B cell (primary cell): Measurements from ENCODE around the gene STAC. TPM values are rescaled to one million over a fixed set of nuclear protein-coding genes. Genes with fewer than 3 reads are reported as not detected.

Source experiments
- ATAC-seq: fragments of 200-7000 bp; cut with Tn5 transposase; one replicate; pipeline ENCODE4 v1.10.0; 2021; ENCODE audit warnings: low read depth, mild to moderate bottlenecking, moderate number of reproducible peaks, moderate library complexity
- CTCF ChIA-PET: fragments of 350-600 bp; sonication (Branson Sonifier 250); formaldehyde crosslinking; loops from one replicate; lab custom pipeline; 2021; ENCODE audit warnings: antibody characterized with exemption, inconsistent platforms; lab: Charles Lee
- POLR2A ChIA-PET: fragments of 350-600 bp; sonication (Branson Sonifier 250); formaldehyde crosslinking; loops from one replicate; lab custom pipeline; 2021; ENCODE audit warnings: antibody characterized with exemption; lab: Charles Lee
- DNase-seq: peaks from one replicate; pipeline ENCODE4 v3.0.0; 2013
- H2AFZ ChIP-seq: 2 replicates; pipeline ENCODE4 v1.6.1; 2012; ENCODE audit warnings: mild to moderate bottlenecking, low read depth, low read length; ENCODE audit not compliant: insufficient read depth, poor library complexity, severe bottlenecking
- H3K27ac ChIP-seq, 2 donors: 1 replicate in 1 of 2; 2 replicates in 1 of 2; pipeline ENCODE4 v1.5.1; 2012 to 2013; ENCODE audit warnings: low read length in 2 of 2, mild to moderate bottlenecking in 2 of 2, moderate library complexity in 1 of 2
- H3K27me3 ChIP-seq, 4 experiments: fragments of 200-600 bp in 1 of 4; sonication (generic) in 1 of 4; replicated peaks in 1 of 4; 1 replicate in 2 of 4; 2 replicates in 2 of 4; pipeline versions ENCODE4 v1.6.1 to v1.7.0; 2013 to 2016; ENCODE audit warnings: low read length in 3 of 4, mild to moderate bottlenecking in 2 of 4, mixed read lengths in 1 of 4, moderate library complexity in 1 of 4; ENCODE audit not compliant: insufficient read depth in 4 of 4, control insufficient read depth in 3 of 4; ENCODE audit errors: control extremely low read depth in 1 of 4
- H3K36me3 ChIP-seq, 2 experiments: replicated peaks in 1 of 2; 1 replicate in 1 of 2; 2 replicates in 1 of 2; pipeline versions ENCODE4 v1.6.1 to v1.7.1; 2013; ENCODE audit warnings: low read length in 1 of 2; ENCODE audit not compliant: insufficient read depth in 2 of 2, control insufficient read depth in 1 of 2; ENCODE audit errors: control extremely low read depth in 1 of 2, extremely low read depth in 1 of 2
- H3K4me1 ChIP-seq, 2 donors: fragments of 200-600 bp in 1 of 2; sonication (generic) in 1 of 2; 1 replicate in 1 of 2; 2 replicates in 1 of 2; pipeline versions ENCODE4 v1.5.1 to v1.6.1; 2013 to 2017; ENCODE audit warnings: low read length in 2 of 2; ENCODE audit not compliant: control insufficient read depth in 2 of 2, insufficient read depth in 2 of 2
- H3K4me2 ChIP-seq: replicated peaks from 2 replicates; pipeline ENCODE3; 2012; ENCODE audit warnings: mild to moderate bottlenecking, low read depth, low read length; ENCODE audit not compliant: poor library complexity, severe bottlenecking
- H3K4me3 ChIP-seq, 5 experiments: fragments of 200-600 bp in 1 of 5; sonication (generic) in 1 of 5; 1 replicate in 3 of 5; 2 replicates in 2 of 5; pipeline versions ENCODE4 v1.5.1 to v1.7.0; 2011 to 2016; ENCODE audit warnings: low read length in 4 of 5, mild to moderate bottlenecking in 4 of 5, low read depth in 2 of 5, control low read depth in 1 of 5, moderate library complexity in 1 of 5; ENCODE audit not compliant: insufficient read depth in 1 of 5; ENCODE audit errors: control extremely low read depth in 1 of 5, extremely low read depth in 1 of 5
- H3K79me2 ChIP-seq: fragments of 200-600 bp; sonication (generic); one replicate; pipeline ENCODE4 v1.6.0; 2016; ENCODE audit warnings: low read length; ENCODE audit not compliant: control insufficient read depth, insufficient read depth
- H3K9ac ChIP-seq: fragments of 200-600 bp; sonication (generic); 2 replicates; pipeline ENCODE4 v1.6.1; 2017; ENCODE audit warnings: mild to moderate bottlenecking, low read length, moderate library complexity
- H3K9me3 ChIP-seq, 3 donors: one replicate each; pipeline versions ENCODE4 v1.6.1 to v1.7.1; 2013; ENCODE audit warnings: low read length in 2 of 3; ENCODE audit not compliant: control insufficient read depth in 2 of 3, insufficient read depth in 1 of 3; ENCODE audit errors: control extremely low read depth in 1 of 3
- H4K20me1 ChIP-seq: 2 replicates; pipeline ENCODE4 v1.6.0; 2012; ENCODE audit warnings: mild to moderate bottlenecking, low read length; ENCODE audit not compliant: insufficient read depth, control insufficient read depth, poor library complexity, severe bottlenecking
- H3K27ac Mint-ChIP-seq: one replicate; pipeline ENCODE4 v1.8.0; 2021; ENCODE audit warnings: mixed read lengths
- H3K27me3 Mint-ChIP-seq: one replicate; pipeline ENCODE4 v1.8.0; 2021; ENCODE audit warnings: mixed read lengths
- H3K4me1 Mint-ChIP-seq: one replicate; pipeline ENCODE4 v1.8.0; 2021; ENCODE audit warnings: mixed read lengths
- H3K4me3 Mint-ChIP-seq: one replicate; pipeline ENCODE4 v1.8.0; 2021; ENCODE audit warnings: mixed read lengths
- H3K9me3 Mint-ChIP-seq: one replicate; pipeline ENCODE4 v1.8.0; 2022; ENCODE audit warnings: mixed read lengths; ENCODE audit not compliant: insufficient read depth
- CTCF ChIP-seq: fragments of 200-600 bp; IDR thresholded peaks from one replicate; pipeline ENCODE4 v1.8.0; 2022; ENCODE audit warnings: antibody characterized with exemption, mild to moderate bottlenecking
- EZH2 ChIP-seq: IDR thresholded peaks from 2 replicates; pipeline ENCODE4 v1.6.1; 2012; ENCODE audit warnings: borderline replicate concordance, low read depth, mild to moderate bottlenecking, moderate library complexity, low read length; ENCODE audit not compliant: insufficient read depth, poor library complexity, severe bottlenecking
- WGBS: methylation state at CpG from one replicate; pipeline ENCODE4 v1.1.5; 2013; ENCODE audit warnings: missing lambda C conversion rate; ENCODE audit not compliant: insufficient coverage; 5-methylcytosine and 5-hydroxymethylcytosine counted together
- intact Hi-C: fragments of 100-400 bp; cut with micrococcal nuclease; formaldehyde crosslinking; loops from one replicate; pipeline ENCODE4 v1.10.0; 2022
- polyA plus RNA-seq: library from polyadenylated mRNA; depleted of rRNA; stranded (reverse); fragments of >200 nt; gene quantifications from 2 replicates; pipeline ENCODE4 v1.2.3, GENCODE V29; 2012
- total RNA-seq, 2 donors: library from RNA; stranded (reverse); fragments of 120-200 nt in 1 of 2; gene quantifications; 1 replicate in 1 of 2; 2 replicates in 1 of 2; pipeline versions ENCODE4 v1.2.3 to v1.2.4, GENCODE V29; 2013 to 2022

The STAC gene
- total and polyA plus RNA-seq, 2 donors (not counting 1 experiment from before 2014, with no cell fraction given): not detected

- Mint-ChIP-seq H3K9me3 (no peaks in the 10 kb centered on the region), H3K27me3 (peaks cover 29% of the 10 kb centered on the region), H3K4me1 (no peaks in the 10 kb centered on the region), H3K27ac (no peak overlapping the region), H3K4me3 (no peak overlapping the region)
- ChIA-PET POLR2A (no interaction called here), CTCF (no interaction called here)
- no peaks in the 10 kb centered on the region for H4K20me1 ChIP-seq
- ATAC-seq (no peak), DNase-seq (no peak)
- H3K36me3 ChIP-seq: no peaks in the 10 kb centered on the region
- no peak overlapping the region for H3K4me2 ChIP-seq
- TF ChIP-seq EZH2 (no peak), CTCF (no peak)
- no peak overlapping the region for H3K27ac ChIP-seq
- no CpG with 5 or more reads among the region's 1 CpG for WGBS
- H3K27me3 ChIP-seq: peaks cover 0 to 3% (median 0%) of the 10 kb centered on the region in 4 experiments
- no peaks in the 10 kb centered on the region for H3K79me2 ChIP-seq
- H3K4me1 ChIP-seq: no peaks in the 10 kb centered on the region
- intact Hi-C loops: no loop called here
- no peak overlapping the region for H3K4me3 ChIP-seq
- no peaks in the 10 kb centered on the region for H3K9me3 ChIP-seq
- H2AFZ ChIP-seq: no peak overlapping the region
- H3K9ac ChIP-seq: no peak overlapping the region
Measured at GRCh38 chr3:36393563-36393962, 13.3 kb downstream of the STAC start.

- ChIA-PET CTCF (no interaction called here), POLR2A (no interaction called here)
- Histone ChIP-seq H3K36me3 (no peaks in the 10 kb centered on the region), H3K27ac (no peak overlapping the region), H3K4me1 (no peaks in the 10 kb centered on the region), H3K4me2 (no peak overlapping the region), H3K9ac (no peak overlapping the region), H4K20me1 (no peaks in the 10 kb centered on the region), H3K4me3 (no peak overlapping the region), H3K79me2 (no peaks in the 10 kb centered on the region), H3K27me3 (peaks cover 0 to 3% (median 0%) of the 10 kb centered on the region in 4 experiments), H2AFZ (no peak overlapping the region), H3K9me3 (no peaks in the 10 kb centered on the region)
- DNase-seq: no peak
- TF ChIP-seq CTCF: no peak
- TF ChIP-seq EZH2: no peak
- no peak overlapping the region for H3K4me3 Mint-ChIP-seq
- ATAC-seq: no peak
- intact Hi-C loops: no loop called here
- H3K27ac Mint-ChIP-seq: no peak overlapping the region
- peaks cover 29% of the 10 kb centered on the region for H3K27me3 Mint-ChIP-seq
- H3K9me3 Mint-ChIP-seq: no peaks in the 10 kb centered on the region
- no peaks in the 10 kb centered on the region for H3K4me1 Mint-ChIP-seq
Measured at GRCh38 chr3:36394176-36394575, 13.9 kb downstream of the STAC start.
